ENCODE measurements around the gene METTL18. TPM values are rescaled to one million over a fixed set of nuclear protein-coding genes. Genes with fewer than 3 reads are reported as not detected.

METTL18 gene
- total RNA-seq, 2 experiments from 2014 or later: 8.7 to 10.8 TPM

GRCh38 chr1:169802888-169803287 lies 8.2 kb upstream of the METTL18 start:
- DNase-seq: no peak
- peaks cover 39% of the 10 kb centered on the region for H3K36me3 Mint-ChIP-seq (ENCODE audit: low read depth)
- intact Hi-C loops (cut with micrococcal nuclease): no loop called here
- H3K27ac Mint-ChIP-seq: no peak overlapping the region
- peaks cover under 1% of the 10 kb centered on the region for H3K4me1 Mint-ChIP-seq (ENCODE audit: low read depth)
- no peak overlapping the region for H3K4me3 Mint-ChIP-seq
- no peaks in the 10 kb centered on the region for H3K27me3 Mint-ChIP-seq
- TF ChIP-seq CTCF (IDR thresholded peaks at IDR 0.05): no peak
- POLR2A ChIA-PET: interaction anchor here (0.6 kb wide), 2 partner anchors 74 to 224 kb away, joined by 3 read pairs; no protein-coding TSS in a partner anchor
- CTCF ChIA-PET: interaction anchor here (0.9 to 1.2 kb wide), 2 partner anchors 66 to 256 kb away, joined by 3 read pairs; no protein-coding TSS in a partner anchor
- no peak for ATAC-seq
- no peaks in the 10 kb centered on the region for H3K9me3 Mint-ChIP-seq

DNA sequence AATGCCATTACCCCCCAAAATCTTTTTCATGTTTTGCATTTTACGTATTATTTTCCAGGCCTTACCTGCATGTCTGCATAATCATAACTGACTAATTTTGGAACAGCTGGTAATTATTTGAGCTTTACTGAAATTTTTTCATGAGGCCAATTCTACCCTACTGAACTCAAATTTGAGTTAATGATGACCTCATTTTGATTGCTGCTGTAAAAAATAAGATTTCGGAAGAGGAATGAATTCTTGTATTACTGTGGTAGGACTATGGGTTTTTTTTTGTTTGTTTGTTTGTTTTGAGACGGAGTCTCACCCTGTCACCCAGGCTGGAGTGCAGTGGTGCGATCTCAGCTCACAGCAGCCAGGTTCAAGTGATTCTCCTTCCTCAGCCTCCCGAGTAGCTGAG lies 2.6 kb upstream of the METTL18 start:
- H3K27ac Mint-ChIP-seq: no peak overlapping the region
- peaks cover 35% of the 10 kb centered on the region for H3K4me1 Mint-ChIP-seq (ENCODE audit: low read depth)
- H3K27me3 Mint-ChIP-seq: no peaks in the 10 kb centered on the region
- peaks cover 49% of the 10 kb centered on the region for H3K36me3 Mint-ChIP-seq (ENCODE audit: low read depth)
- no peak overlapping the region for H3K4me3 Mint-ChIP-seq
- CTCF ChIA-PET: interaction anchor here (0.6 to 3.5 kb wide), 4 partner anchors 11 to 211 kb away, joined by 3 to 16 read pairs (median 5); partner anchors contain the start of gene F5
- POLR2A ChIA-PET: no interaction called here
- intact Hi-C loops (cut with micrococcal nuclease): loop anchor here (10.0 kb wide), 1 partner anchor 98 kb away; the partner anchor contains the start of gene SCYL3
- ATAC-seq (no peak), DNase-seq (no peak)
- H3K9me3 Mint-ChIP-seq: no peaks in the 10 kb centered on the region
- TF ChIP-seq CTCF (IDR thresholded peaks at IDR 0.05): no peak

GRCh38 chr1:169796274-169796810 lies 1.6 kb upstream of the METTL18 start:
- ChIA-PET POLR2A (interaction anchor here (0.8 to 1.0 kb wide), 2 partner anchors 51 to 92 kb away, joined by 3 read pairs; no protein-coding TSS in a partner anchor), CTCF (interaction anchor here (0.9 to 4.7 kb wide), 6 partner anchors 12 to 242 kb away, joined by 3 to 24 read pairs (median 8); partner anchors contain the start of gene F5)
- Mint-ChIP-seq H3K27me3 (no peaks in the 10 kb centered on the region), H3K36me3 (ENCODE audit: low read depth) (peaks cover 54% of the 10 kb centered on the region), H3K4me1 (ENCODE audit: low read depth) (peaks cover 44% of the 10 kb centered on the region), H3K27ac (peak overlapping the region; percentile 6), H3K9me3 (no peaks in the 10 kb centered on the region), H3K4me3 (peak overlapping the region; percentile 89)
- no peak for ATAC-seq
- no peak for DNase-seq
- intact Hi-C loops (cut with micrococcal nuclease): loop anchor here (10.0 kb wide), 1 partner anchor 98 kb away; the partner anchor contains the start of gene SCYL3
- TF ChIP-seq CTCF (IDR thresholded peaks at IDR 0.05): no peak

- DNase-seq: peak; percentile 27
- Mint-ChIP-seq H3K36me3 (ENCODE audit: low read depth) (peaks cover 55% of the 10 kb centered on the region), H3K27ac (peak overlapping the region; percentile 98), H3K4me3 (peak overlapping the region; percentile 89), H3K9me3 (no peaks in the 10 kb centered on the region), H3K4me1 (ENCODE audit: low read depth) (peaks cover 45% of the 10 kb centered on the region), H3K27me3 (no peaks in the 10 kb centered on the region)
- CTCF ChIA-PET: interaction anchor here (0.9 to 4.7 kb wide), 6 partner anchors 9 to 241 kb away, joined by 3 to 24 read pairs (median 8); partner anchors contain the start of gene F5
- ATAC-seq: no peak
- intact Hi-C loops (cut with micrococcal nuclease): loop anchor here (10.0 kb wide), 1 partner anchor 99 kb away; the partner anchor contains the start of gene SCYL3
- no peak for TF ChIP-seq CTCF (IDR thresholded peaks at IDR 0.05)
- POLR2A ChIA-PET: interaction anchor here (0.6 to 1.8 kb wide), 12 partner anchors 9 to 98 kb away, joined by 3 to 11 read pairs (median 4); partner anchors contain the start of gene SCYL3
Observed at GRCh38 chr1:169795687-169796086, 980 bp upstream of the METTL18 start.

- H3K36me3 Mint-ChIP-seq (ENCODE audit: low read depth): peaks cover 48% of the 10 kb centered on the region
- CTCF ChIA-PET: interaction anchor here (1.3 to 4.7 kb wide), 8 partner anchors 16 to 207 kb away, joined by 3 to 24 read pairs (median 7); partner anchors contain the start of genes F5 and SCYL3
- ATAC-seq: no peak
- intact Hi-C loops (cut with micrococcal nuclease): loop anchor here (10.0 kb wide), 1 partner anchor 101 kb away; the partner anchor contains the start of gene SCYL3
- H3K4me1 Mint-ChIP-seq (ENCODE audit: low read depth): peaks cover 45% of the 10 kb centered on the region
- POLR2A ChIA-PET: interaction anchor here (0.6 to 1.1 kb wide), 4 partner anchors 12 to 97 kb away, joined by 3 to 4 read pairs (median 3); no protein-coding TSS in a partner anchor
- H3K4me3 Mint-ChIP-seq: peak overlapping the region; percentile 89
- H3K27me3 Mint-ChIP-seq: no peaks in the 10 kb centered on the region
- peak overlapping the region; percentile 98 for H3K27ac Mint-ChIP-seq
- TF ChIP-seq CTCF (IDR thresholded peaks at IDR 0.05): no peak
- no peak for DNase-seq
- H3K9me3 Mint-ChIP-seq: no peaks in the 10 kb centered on the region
Observed at GRCh38 chr1:169793730-169794129, 977 bp downstream of the METTL18 start.
